GM08714 (cell line): ENCODE data around the gene SLC27A1.

Experiments used
- H3K4me3 ChIP-seq: fragments of 200-500 bp; sonication (Bioruptor generic); 2 replicates; pipeline ENCODE4 v1.5.1; 2014; ENCODE audit warnings: mild to moderate bottlenecking, low read length, inconsistent platforms
- ZNF274 ChIP-seq: IDR thresholded peaks from 2 replicates; pipeline ENCODE4 v1.6.1; 2012; ENCODE audit warnings: mild to moderate bottlenecking, low read depth, low read length

SLC27A1 gene

DNA sequence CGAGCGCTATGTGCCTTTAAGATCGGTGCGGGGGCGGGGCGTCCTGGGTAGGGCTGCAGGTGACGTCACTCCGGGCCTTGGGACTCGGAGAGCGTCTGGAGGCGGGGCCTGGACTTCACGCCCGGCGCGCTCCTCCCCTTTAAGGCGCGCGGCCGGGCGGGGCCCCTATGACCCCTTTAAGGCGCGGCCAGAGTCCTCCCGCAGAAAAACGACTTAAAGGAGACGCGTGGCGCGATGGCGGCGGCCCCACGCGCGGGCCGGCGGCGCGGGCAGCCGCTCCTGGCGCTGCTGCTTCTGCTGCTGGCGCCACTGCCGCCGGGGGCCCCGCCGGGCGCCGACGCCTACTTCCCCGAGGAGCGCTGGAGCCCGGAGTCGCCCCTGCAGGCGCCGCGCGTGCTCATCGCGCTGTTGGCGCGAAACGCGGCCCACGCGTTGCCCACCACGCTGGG, 85.2 kb downstream of the SLC27A1 start, which contains the start of gene COLGALT1:
COLGALT1 (plus strand) TSS at position 170 of the 449 bp plus-strand sequence; CDS start at position 235, 65 bp downstream.
- peak within 1 kb of the TSS; percentile 91 for H3K4me3 ChIP-seq
- TF ChIP-seq ZNF274, result no peak
